H1 (cell line): Measurements from ENCODE around the gene MSI2. TPM values are rescaled to one million over a fixed set of nuclear protein-coding genes. Genes with fewer than 3 reads are reported as not detected.

ENCODE experiments used
- CTCF ChIA-PET: fragments of 300-600 bp; sonication (Branson Sonifier 250); formaldehyde crosslinking; loops from one replicate; lab custom pipeline; 2021; ENCODE audit not compliant: partially characterized antibody; lab: Charles Lee
- POLR2A ChIA-PET: fragments of 300-600 bp; sonication (Branson Sonifier 250); formaldehyde crosslinking; loops from one replicate; lab custom pipeline; 2021; ENCODE audit warnings: inconsistent platforms; ENCODE audit not compliant: partially characterized antibody; lab: Charles Lee
- DNase-seq, 2 experiments: peaks; one replicate each; pipeline versions ENCODE4 v3.0.0 to v3.0.0-alpha.2; 2010 to 2022; ENCODE audit warnings: low spot score in 2 of 2, low read depth in 1 of 2, mixed read lengths in 1 of 2
- FAIRE-seq: peaks from 2 replicates; lab custom pipeline; 2011; peaks lifted over from hg19 to GRCh38; lab: Jason Lieb, UNC
- H2AFZ ChIP-seq: 2 replicates; pipeline ENCODE4 v1.8.1; 2012; ENCODE audit warnings: low read length, inconsistent platforms
- H2AK5ac ChIP-seq: 2 replicates; pipeline ENCODE4 v1.6.1; 2013; ENCODE audit warnings: low read depth, low read length
- H2BK120ac ChIP-seq: replicated peaks from 2 replicates; pipeline ENCODE3; 2013; ENCODE audit warnings: low read depth, low read length, inconsistent platforms
- H2BK12ac ChIP-seq: 2 replicates; pipeline ENCODE4 v1.6.1; 2013; ENCODE audit warnings: low read depth, low read length
- H2BK15ac ChIP-seq: 2 replicates; pipeline ENCODE4 v1.6.1; 2013; ENCODE audit warnings: low read length
- H2BK20ac ChIP-seq: 2 replicates; pipeline ENCODE4 v1.6.1; 2013; ENCODE audit warnings: low read length
- H2BK5ac ChIP-seq: 2 replicates; pipeline ENCODE4 v1.6.1; 2013; ENCODE audit warnings: low read depth, low read length
- H3K14ac ChIP-seq: 2 replicates; pipeline ENCODE4 v1.6.1; 2013; ENCODE audit warnings: inconsistent platforms; ENCODE audit not compliant: insufficient read length
- H3K18ac ChIP-seq: 2 replicates; pipeline ENCODE4 v1.6.1; 2013; ENCODE audit warnings: low read length; ENCODE audit errors: extremely low read depth
- H3K23ac ChIP-seq: 2 replicates; pipeline ENCODE4 v1.6.1; 2013; ENCODE audit warnings: inconsistent platforms; ENCODE audit not compliant: insufficient read length
- H3K23me2 ChIP-seq: 2 replicates; pipeline ENCODE4 v1.6.1; 2013; ENCODE audit warnings: low read depth, low read length
- H3K27ac ChIP-seq: 2 replicates; pipeline ENCODE4 v1.6.1; 2011; ENCODE audit warnings: low read depth, low read length, inconsistent platforms
- H3K27me3 ChIP-seq, 4 experiments: replicated peaks in 1 of 4; 1 replicate in 1 of 4; 2 replicates in 3 of 4; pipeline versions ENCODE4 v1.6.1 to v1.8.1; 2011 to 2013; ENCODE audit warnings: low read length in 3 of 4, mild to moderate bottlenecking in 3 of 4, inconsistent platforms in 2 of 4, mixed read lengths in 2 of 4, moderate library complexity in 1 of 4; ENCODE audit not compliant: control insufficient read depth in 3 of 4, insufficient read depth in 3 of 4; ENCODE audit errors: extremely low read depth in 1 of 4
- H3K36me3 ChIP-seq, 4 experiments: 2 replicates each; pipeline versions ENCODE4 v1.6.1 to v1.8.1; 2011 to 2013; ENCODE audit warnings: mild to moderate bottlenecking in 4 of 4, low read length in 3 of 4, moderate library complexity in 2 of 4, control low read depth in 1 of 4, inconsistent platforms in 1 of 4; ENCODE audit not compliant: insufficient read depth in 4 of 4, control insufficient read depth in 2 of 4
- H3K4ac ChIP-seq: replicated peaks from 2 replicates; pipeline ENCODE3; 2013; ENCODE audit warnings: low read length, low read depth, mixed read lengths, inconsistent platforms; ENCODE audit not compliant: insufficient read length
- H3K4me1 ChIP-seq, 4 experiments: replicated peaks in 1 of 4; 1 replicate in 1 of 4; 2 replicates in 3 of 4; pipeline versions ENCODE4 v1.6.1 to v1.8.1; 2011 to 2013; ENCODE audit warnings: low read length in 3 of 4, inconsistent platforms in 2 of 4, mixed read lengths in 1 of 4; ENCODE audit not compliant: insufficient read depth in 4 of 4, control insufficient read depth in 3 of 4
- H3K4me2 ChIP-seq, 2 experiments: 2 replicates each; pipeline versions ENCODE4 v1.6.1 to v1.8.1; 2011 to 2013; ENCODE audit warnings: low read depth in 2 of 2, low read length in 2 of 2, control low read depth in 1 of 2, inconsistent platforms in 1 of 2, mild to moderate bottlenecking in 1 of 2; ENCODE audit not compliant: insufficient read depth in 1 of 2
- H3K4me3 ChIP-seq, 4 experiments: fragments of 200-600, 300-600 bp in 1 of 4; sonication (generic), shearing (Covaris generic), sonication (Bioruptor Twin) in 1 of 4; 2 replicates each; pipeline versions ENCODE4 v1.5.1 to v1.8.1; 2011 to 2016; ENCODE audit warnings: low read length in 4 of 4, low read depth in 3 of 4, control low read depth in 2 of 4, inconsistent platforms in 2 of 4, mild to moderate bottlenecking in 2 of 4, mixed read lengths in 1 of 4, moderate library complexity in 1 of 4; ENCODE audit not compliant: insufficient read depth in 2 of 4; ENCODE audit errors: extremely low read depth in 1 of 4
- H3K56ac ChIP-seq: replicated peaks from 2 replicates; pipeline ENCODE3; 2013; ENCODE audit warnings: low read depth, mild to moderate bottlenecking, mixed read lengths, low read length, inconsistent platforms; ENCODE audit not compliant: insufficient read length
- H3K79me1 ChIP-seq: 2 replicates; pipeline ENCODE4 v1.6.1; 2013; ENCODE audit warnings: low read depth, low read length, control low read depth
- H3K79me2 ChIP-seq, 2 experiments: 2 replicates each; pipeline versions ENCODE4 v1.6.1 to v1.8.1; 2012 to 2013; ENCODE audit warnings: low read length in 2 of 2, mild to moderate bottlenecking in 2 of 2, inconsistent platforms in 1 of 2; ENCODE audit not compliant: insufficient read depth in 2 of 2, control insufficient read depth in 1 of 2
- H3K9ac ChIP-seq, 4 experiments: replicated peaks in 1 of 4; 1 replicate in 1 of 4; 2 replicates in 3 of 4; pipeline versions ENCODE4 v1.6.1 to v1.8.1; 2011 to 2013; ENCODE audit warnings: low read depth in 3 of 4, low read length in 3 of 4, control low read depth in 2 of 4, mild to moderate bottlenecking in 2 of 4, moderate library complexity in 2 of 4, inconsistent platforms in 1 of 4; ENCODE audit errors: extremely low read depth in 1 of 4
- H3K9me3 ChIP-seq, 2 experiments: 2 replicates each; pipeline versions ENCODE4 v1.6.1 to v1.8.1; 2012 to 2013; ENCODE audit warnings: mild to moderate bottlenecking in 2 of 2, moderate library complexity in 2 of 2, control low read depth in 1 of 2, inconsistent platforms in 1 of 2, low read depth in 1 of 2, low read length in 1 of 2, mixed read lengths in 1 of 2; ENCODE audit not compliant: insufficient read depth in 2 of 2
- H4K20me1 ChIP-seq, 2 experiments: replicated peaks in 1 of 2; 2 replicates each; pipeline versions ENCODE3 to v1.8.1; 2011 to 2013; ENCODE audit warnings: inconsistent platforms in 2 of 2, low read length in 2 of 2, mild to moderate bottlenecking in 1 of 2; ENCODE audit not compliant: insufficient read depth in 2 of 2, control insufficient read depth in 1 of 2
- H4K5ac ChIP-seq: 2 replicates; pipeline ENCODE4 v1.6.1; 2013; ENCODE audit warnings: low read length, low read depth, mixed read lengths, inconsistent platforms; ENCODE audit not compliant: insufficient read length
- H4K8ac ChIP-seq: 2 replicates; pipeline ENCODE4 v1.8.0; 2013; ENCODE audit warnings: mild to moderate bottlenecking, moderate library complexity, low read length, inconsistent platforms; ENCODE audit not compliant: insufficient read depth; ENCODE audit errors: extremely low read depth
- H4K91ac ChIP-seq: replicated peaks from 2 replicates; pipeline ENCODE3; 2013; ENCODE audit warnings: low read length, mixed read lengths, inconsistent platforms; ENCODE audit not compliant: insufficient read length
- CEBPB ChIP-seq: IDR thresholded peaks from 2 replicates; pipeline ENCODE4 v1.6.1; 2012; ENCODE audit warnings: low read depth, low read length
- GABPA ChIP-seq: IDR thresholded peaks from 2 replicates; pipeline ENCODE4 v1.6.1; 2011; ENCODE audit warnings: mild to moderate bottlenecking, low read length, moderate library complexity, borderline replicate concordance; ENCODE audit not compliant: insufficient read depth
- HDAC2 ChIP-seq, 2 experiments: fragments of 300-600 bp in 1 of 2; sonication (generic) in 1 of 2; IDR thresholded peaks; 2 replicates each; pipeline ENCODE4 v1.6.1; 2011 to 2012; ENCODE audit warnings: low read depth in 2 of 2, low read length in 2 of 2, mild to moderate bottlenecking in 2 of 2, moderate library complexity in 2 of 2, borderline replicate concordance in 1 of 2, inconsistent platforms in 1 of 2
- HDAC6 ChIP-seq: IDR thresholded peaks from one replicate; pipeline ENCODE4 v1.7.1; 2012; ENCODE audit warnings: low read depth, mild to moderate bottlenecking, inconsistent platforms, low read length, moderate library complexity
- KDM1A ChIP-seq: fragments of 200-600, 300-600 bp; sonication (generic); IDR thresholded peaks from 2 replicates; pipeline ENCODE4 v1.7.1; 2016; ENCODE audit warnings: mild to moderate bottlenecking, low read length, borderline replicate concordance
- KDM5A ChIP-seq: fragments of 200-600 bp; IDR thresholded peaks from 2 replicates; pipeline ENCODE4 v1.7.1; 2012; ENCODE audit warnings: mild to moderate bottlenecking, low read length, inconsistent platforms, mixed read lengths
- MAFK ChIP-seq: IDR thresholded peaks from 2 replicates; pipeline ENCODE4 v1.6.1; 2012; ENCODE audit warnings: low read depth, mild to moderate bottlenecking, improper control_type of control experiment, low read length
- TEAD4 ChIP-seq: IDR thresholded peaks from 2 replicates; pipeline ENCODE4 v1.6.1; 2012; ENCODE audit warnings: low read depth, low read length, inconsistent platforms, mixed read lengths
- WGBS, 2 experiments: shearing (Covaris generic) in 1 of 2; methylation state at CpG; one replicate each; pipeline versions ENCODE4 v1.1.6 to v1.1.7; 2013 to 2015; ENCODE audit warnings: low lambda C conversion rate in 2 of 2, mixed read lengths in 2 of 2, inconsistent platforms in 1 of 2, low coverage in 1 of 2, missing lambda C conversion rate in 1 of 2; ENCODE audit not compliant: insufficient replicate concordance in 2 of 2, insufficient coverage in 1 of 2, insufficient read length in 1 of 2; ENCODE audit errors: extremely low coverage in 1 of 2, missing lambda C conversion rate in 1 of 2; 5-methylcytosine and 5-hydroxymethylcytosine counted together
- polyA plus RNA-seq, 7 experiments: library from polyadenylated mRNA; depleted of rRNA in 3 of 7; stranded (reverse) in 5 of 7; unstranded in 2 of 7; fragments of >200 nt in 5 of 7; fragments of 200-250 nt in 2 of 7; gene quantifications; 1 replicate in 5 of 7; 2 replicates in 1 of 7; 4 replicates in 1 of 7; pipeline versions ENCODE4 v1.2.1 to v1.2.3, GENCODE V29; 2011 to 2013; ENCODE audit warnings: missing spikeins in 2 of 7, mixed read lengths in 2 of 7
- total RNA-seq: library from RNA; stranded (reverse); fragmentation: NEBNext Ultra II Directional; extraction: Animal tissue kit (Norgen Biotek cat#: 25700); gene quantifications from 2 replicates; pipeline ENCODE4 v1.2.1, GENCODE V29; 2021
- TF ChIP-seq, protein P1 (sequence below): IDR thresholded peaks from 2 replicates; pipeline ENCODE4 v1.6.1; 2012; ENCODE audit warnings: low read length, inconsistent platforms

Gene MSI2
- total and polyA plus RNA-seq, 2 of the 8 experiments (the other 6 are each of a cell fraction or from before 2014, with no cell fraction given): 36.7 to 80.6 TPM

DNA sequence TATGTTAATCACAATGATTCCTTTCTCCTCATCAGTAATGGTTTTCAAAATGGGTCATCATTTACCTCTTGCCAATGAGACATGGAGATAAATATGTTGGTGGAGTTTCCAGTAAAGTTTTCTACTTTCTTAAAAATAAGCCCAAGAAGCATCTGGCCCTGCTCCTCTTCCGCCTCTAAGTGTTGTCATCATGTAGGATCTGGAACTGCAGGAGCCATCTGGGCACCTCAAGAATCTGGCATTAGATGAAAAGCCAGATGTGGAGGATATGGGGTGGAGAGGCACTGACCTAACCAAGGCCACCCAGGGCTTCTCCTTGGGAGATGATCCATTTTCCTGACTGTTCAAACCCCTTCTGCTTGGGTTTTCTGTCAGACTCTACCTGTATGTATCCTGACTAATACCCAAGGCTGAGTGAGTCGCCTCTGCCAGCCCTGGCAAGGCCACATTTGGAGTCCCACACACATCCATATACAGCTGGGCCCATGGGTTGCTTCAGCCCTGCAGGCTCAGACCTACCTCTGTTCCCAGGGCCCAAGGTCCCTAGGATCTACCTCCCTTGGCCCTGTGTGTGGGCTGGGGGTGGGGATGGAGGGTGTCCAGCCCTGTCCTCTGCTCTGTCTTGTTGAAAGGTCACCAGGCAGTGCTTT is 464.2 kb downstream of the MSI2 start:
- H3K27ac ChIP-seq: no peak overlapping the region
- H3K14ac ChIP-seq: no peak overlapping the region
- no peaks in the 10 kb centered on the region for H3K36me3 ChIP-seq
- no peak overlapping the region for H3K23ac ChIP-seq
- H4K5ac ChIP-seq: no peak overlapping the region
- H3K4ac ChIP-seq: no peak overlapping the region
- H4K8ac ChIP-seq: no peak overlapping the region
- no peak overlapping the region for H2BK20ac ChIP-seq
- no peak overlapping the region for H3K4me3 ChIP-seq
- WGBS, 2 experiments: 93% methylated on average over 2 of the region's 2 CpGs; no CpG with 5 or more reads in 1 of the 2 experiments
- ChIA-PET POLR2A (no interaction called here), CTCF (interaction anchor here (0.6 to 1.5 kb wide), 5 partner anchors 8 to 123 kb away, joined by 3 to 4 read pairs (median 3); no protein-coding TSS in a partner anchor)
- H2AK5ac ChIP-seq: no peak overlapping the region
- no peaks in the 10 kb centered on the region for H3K4me1 ChIP-seq
- no peak for TF ChIP-seq GABPA
- no peak for TF ChIP-seq HDAC2 (IDR thresholded peaks at IDR 0.05; ENCODE audit: borderline replicate concordance in 1 of 2, low read depth in 2 of 2, low read length in 2 of 2)
- no peak for TF ChIP-seq KDM5A
- TF ChIP-seq, protein P1, sequence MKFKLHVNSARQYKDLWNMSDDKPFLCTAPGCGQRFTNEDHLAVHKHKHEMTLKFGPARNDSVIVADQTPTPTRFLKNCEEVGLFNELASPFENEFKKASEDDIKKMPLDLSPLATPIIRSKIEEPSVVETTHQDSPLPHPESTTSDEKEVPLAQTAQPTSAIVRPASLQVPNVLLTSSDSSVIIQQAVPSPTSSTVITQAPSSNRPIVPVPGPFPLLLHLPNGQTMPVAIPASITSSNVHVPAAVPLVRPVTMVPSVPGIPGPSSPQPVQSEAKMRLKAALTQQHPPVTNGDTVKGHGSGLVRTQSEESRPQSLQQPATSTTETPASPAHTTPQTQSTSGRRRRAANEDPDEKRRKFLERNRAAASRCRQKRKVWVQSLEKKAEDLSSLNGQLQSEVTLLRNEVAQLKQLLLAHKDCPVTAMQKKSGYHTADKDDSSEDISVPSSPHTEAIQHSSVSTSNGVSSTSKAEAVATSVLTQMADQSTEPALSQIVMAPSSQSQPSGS: no peak
- no peak for TF ChIP-seq KDM1A
- no peak for TF ChIP-seq CEBPB
- TF ChIP-seq TEAD4: no peak
- TF ChIP-seq MAFK: no peak
- TF ChIP-seq HDAC6: no peak
- no peak overlapping the region for H2BK12ac ChIP-seq
- no peaks in the 10 kb centered on the region for H3K23me2 ChIP-seq
- no peaks in the 10 kb centered on the region for H4K20me1 ChIP-seq
- no peak overlapping the region for H3K4me2 ChIP-seq
- no peaks in the 10 kb centered on the region for H3K79me2 ChIP-seq
- no peak for FAIRE-seq
- no peaks in the 10 kb centered on the region for H3K79me1 ChIP-seq
- H2BK15ac ChIP-seq: no peak overlapping the region
- no peak overlapping the region for H2AFZ ChIP-seq
- no peak overlapping the region for H2BK120ac ChIP-seq
- DNase-seq: no peak
- H4K91ac ChIP-seq: no peak overlapping the region
- no peaks in the 10 kb centered on the region for H3K9me3 ChIP-seq
- no peak overlapping the region for H3K56ac ChIP-seq
- no peak overlapping the region for H3K18ac ChIP-seq
- no peak overlapping the region for H3K9ac ChIP-seq
- no peaks in the 10 kb centered on the region for H3K27me3 ChIP-seq
- no peak overlapping the region for H2BK5ac ChIP-seq
